HPDE6-E6E7 (cell line): ENCODE measurements around the gene ARID2.

Experiments
- DNase-seq: peaks from one replicate; pipeline ENCODE4 v3.0.0; 2011; ENCODE audit warnings: missing footprints; ENCODE audit errors: extremely low spot score

The ARID2 gene

DNA sequence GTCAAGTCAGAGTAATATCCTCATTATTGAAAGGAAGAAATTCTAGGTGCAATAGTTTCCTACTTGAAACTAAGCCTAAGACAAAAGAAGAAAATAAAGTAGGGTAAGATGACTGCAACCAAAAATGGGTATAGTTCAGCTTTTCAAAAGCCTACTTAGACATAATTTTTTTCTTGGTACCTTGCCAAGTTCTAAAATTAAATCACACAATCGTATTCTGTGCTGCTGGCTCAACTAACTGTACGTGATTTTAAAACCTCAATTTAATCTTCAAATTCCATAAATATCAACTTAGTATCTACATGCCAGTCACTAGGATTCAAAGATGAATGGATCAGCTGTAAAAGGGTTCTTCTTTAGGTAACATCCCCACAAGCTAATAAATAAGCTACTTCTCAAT lies 204.0 kb downstream of the ARID2 start:
- DNase-seq = no peak

DNA sequence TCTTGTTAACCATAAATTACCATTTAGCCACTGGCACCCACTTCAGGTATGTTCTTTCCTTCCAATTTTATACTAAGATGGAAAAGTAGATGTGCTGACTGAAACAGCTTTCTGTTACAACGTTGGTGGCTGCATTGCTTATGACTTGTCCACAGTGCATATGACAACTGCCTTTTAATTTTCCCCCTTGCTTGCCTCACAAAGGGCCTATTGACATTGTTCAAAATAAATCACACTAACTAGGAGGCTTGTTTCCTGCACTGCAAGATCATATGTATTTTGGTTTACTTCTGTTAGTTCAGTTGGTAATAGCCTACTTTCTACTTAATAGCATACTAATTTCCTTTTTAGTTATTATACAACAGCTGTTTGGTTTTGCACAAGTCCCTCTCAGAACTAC lies 205.4 kb downstream of the ARID2 start:
- no peak for DNase-seq

DNA sequence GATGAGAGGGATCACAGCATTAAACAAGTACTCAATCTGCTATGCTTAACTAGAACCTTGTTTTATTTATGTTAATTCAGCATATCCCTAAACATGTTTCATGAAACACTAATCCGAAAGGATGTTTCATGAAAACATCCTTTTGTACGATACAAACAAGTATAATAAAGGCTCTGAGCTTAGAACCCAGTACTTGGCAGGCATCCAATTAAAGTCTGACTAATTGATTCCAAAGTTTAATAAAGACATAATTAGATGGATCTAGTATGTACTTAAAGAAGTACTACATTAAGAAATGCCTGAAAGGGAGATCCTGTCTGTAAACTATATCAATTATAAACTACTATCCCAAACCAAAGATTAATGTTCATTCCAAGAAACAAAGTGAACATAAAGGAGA lies 209.1 kb downstream of the ARID2 start:
- no peak for DNase-seq

DNA sequence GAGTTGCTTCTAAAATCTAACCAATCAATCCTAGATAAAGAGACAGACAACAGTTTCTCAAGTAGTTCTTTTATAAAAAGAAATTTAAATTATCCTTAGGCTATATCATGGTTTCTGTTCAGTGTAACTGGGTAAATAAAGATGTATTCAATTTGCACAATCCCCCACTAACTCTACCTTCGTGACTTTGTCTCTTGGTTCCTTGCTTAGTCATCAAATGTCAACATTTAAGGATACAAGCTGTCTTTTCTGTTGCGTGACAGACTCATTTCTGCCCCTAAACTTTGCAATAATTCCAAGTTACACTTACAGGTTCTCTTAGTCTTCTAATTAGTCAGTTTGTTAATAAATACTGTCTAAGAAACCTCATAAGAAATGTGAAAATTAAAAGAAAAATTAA lies 210.3 kb downstream of the ARID2 start:
- no peak for DNase-seq

DNA sequence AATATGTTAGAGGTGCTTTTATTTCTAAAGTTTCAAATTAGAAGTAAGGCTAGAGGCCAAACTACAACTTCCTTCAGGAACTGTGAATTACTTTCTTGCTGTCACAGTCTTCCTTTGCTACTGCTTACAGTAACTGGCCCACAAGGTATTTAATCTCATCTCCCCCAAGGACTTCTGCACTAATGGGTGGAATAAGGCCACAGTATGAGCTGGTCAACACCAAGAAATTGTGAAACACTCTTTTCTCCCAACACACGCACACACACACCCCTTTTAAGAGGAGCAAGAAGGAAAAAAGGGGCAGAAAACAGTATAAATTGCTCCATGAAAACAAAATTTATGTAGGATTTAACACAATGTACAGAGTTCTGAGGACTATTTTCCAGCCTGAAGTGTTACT lies 215.3 kb downstream of the ARID2 start:
- DNase-seq = no peak

DNA sequence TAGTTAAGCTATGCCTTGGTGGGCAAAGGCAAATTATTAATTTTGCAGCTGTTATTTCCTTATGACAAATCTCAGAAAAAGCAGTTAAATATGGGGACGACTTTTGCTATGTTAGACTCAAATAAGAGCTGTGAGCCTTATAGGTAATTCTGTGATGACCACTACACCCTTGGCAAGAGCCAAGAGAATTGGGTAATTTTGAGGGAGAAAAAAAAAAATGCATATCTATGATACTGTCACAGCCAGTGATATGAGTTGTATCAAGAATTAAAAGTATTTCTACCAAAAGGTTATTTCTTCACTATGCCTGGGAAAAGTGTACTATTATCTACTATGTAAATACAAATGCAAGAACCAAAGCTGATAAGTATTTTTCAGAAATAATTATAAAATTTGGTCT lies 216.9 kb downstream of the ARID2 start:
- no peak for DNase-seq

DNA sequence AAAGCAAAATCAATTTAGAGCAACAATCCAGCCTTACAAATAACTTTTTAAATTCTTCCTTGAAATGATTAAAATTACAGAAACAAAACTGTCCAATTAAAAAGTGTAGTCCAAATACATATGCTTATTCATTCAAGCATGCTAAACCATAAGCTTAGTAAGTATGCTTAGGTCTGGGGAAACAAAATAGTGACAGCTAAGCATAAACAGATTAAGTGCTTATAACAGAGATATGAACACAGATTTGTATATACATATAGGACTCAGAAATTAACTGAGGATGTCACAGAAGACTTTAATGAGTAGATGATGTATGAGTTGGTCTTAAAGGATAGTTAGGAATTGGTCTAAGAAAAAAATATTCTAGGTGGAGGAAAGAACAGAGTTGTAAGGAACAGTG lies 219.0 kb downstream of the ARID2 start:
- DNase-seq = no peak
